ENCODE results near the gene SELENOM.

The SELENOM gene, protein sequence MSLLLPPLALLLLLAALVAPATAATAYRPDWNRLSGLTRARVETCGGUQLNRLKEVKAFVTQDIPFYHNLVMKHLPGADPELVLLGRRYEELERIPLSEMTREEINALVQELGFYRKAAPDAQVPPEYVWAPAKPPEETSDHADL

GRCh38 chr22:31107178-31107893, at the start of gene SELENOM:
Gene SELENOM (minus strand): TSS chr22:31107568. CDS start chr22:31107505, 63 bp downstream.
- intact Hi-C loops (cut with DNase I), result loop anchor here (5.0 kb wide), 2 partner anchors 40 to 165 kb away; no protein-coding TSS in a partner anchor

DNA sequence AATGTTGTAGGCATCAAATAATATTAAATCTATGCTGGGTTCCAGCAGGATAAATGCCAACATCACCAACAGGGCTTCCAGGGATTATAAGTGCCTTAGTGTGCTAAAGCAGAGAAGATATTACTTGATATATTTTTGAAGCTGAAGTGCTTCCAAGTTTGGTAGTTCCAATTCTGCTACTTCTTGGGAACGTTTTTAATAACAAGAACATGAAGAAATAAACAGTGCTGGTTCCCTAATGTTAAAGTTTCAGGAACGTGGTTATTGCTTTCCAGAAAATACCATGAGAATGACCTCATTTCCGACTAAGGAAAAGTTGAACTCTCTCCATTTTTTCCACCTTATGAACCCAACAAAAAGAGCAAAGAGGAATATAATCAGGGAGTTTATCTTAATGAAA, 48.1 kb upstream of the SELENOM start:
- intact Hi-C loops (cut with DNase I), result no loop called here
- no peak for DNase-seq

More at GRCh38 chr22:31107178-31107893, at the start of gene SELENOM:
- peak; percentile 82 to 99 (median 94) for DNase-seq

DNA sequence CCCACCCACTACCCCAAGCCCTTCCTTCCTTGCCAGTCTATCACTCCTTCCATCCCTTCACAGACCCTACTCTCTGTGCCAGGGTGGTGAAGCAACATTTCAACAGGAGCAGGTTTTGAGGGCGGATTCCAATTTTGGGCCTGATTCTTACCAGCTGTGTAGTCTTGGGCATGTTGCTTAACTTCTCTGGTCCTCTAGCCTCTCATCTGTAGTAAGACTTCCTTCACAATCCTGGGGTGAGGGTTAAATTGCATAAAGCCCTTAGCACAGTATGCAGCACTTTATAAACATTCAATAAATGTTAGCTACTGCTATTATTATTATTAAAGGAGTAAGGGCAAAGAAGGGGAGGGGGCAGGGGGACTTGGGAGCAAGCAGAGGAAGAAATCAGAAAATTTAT, 47.6 kb upstream of the SELENOM start:
- DNase-seq, result no peak
- intact Hi-C loops (cut with DNase I), result no loop called here

DNA sequence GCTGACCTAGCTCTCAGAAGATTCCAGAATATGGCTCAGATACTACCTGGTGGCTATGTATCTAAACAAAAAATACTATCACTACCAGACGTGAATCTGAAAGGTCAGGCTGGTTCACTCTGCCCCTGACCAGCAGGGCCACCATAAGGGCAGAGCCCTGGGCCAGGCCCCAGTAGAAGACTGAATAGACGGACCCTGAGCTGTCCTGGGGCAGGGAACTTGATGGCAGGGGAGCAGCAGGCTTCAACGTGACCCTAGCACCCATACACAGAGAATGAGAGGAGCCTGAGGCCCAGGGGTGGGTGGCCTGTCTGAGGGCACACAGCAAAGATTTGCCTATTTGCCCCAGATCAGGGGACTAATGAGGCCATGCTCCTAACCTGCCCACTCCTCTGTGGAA, 46.0 kb upstream of the SELENOM start:
- peak in 1 of 10 donors; percentile 47 for DNase-seq
- intact Hi-C loops (cut with DNase I), result no loop called here

- intact Hi-C loops (cut with DNase I), result no loop called here
- no peak for DNase-seq
Measured at GRCh38 chr22:31151872-31152271, 44.5 kb upstream of the SELENOM start.

DNA sequence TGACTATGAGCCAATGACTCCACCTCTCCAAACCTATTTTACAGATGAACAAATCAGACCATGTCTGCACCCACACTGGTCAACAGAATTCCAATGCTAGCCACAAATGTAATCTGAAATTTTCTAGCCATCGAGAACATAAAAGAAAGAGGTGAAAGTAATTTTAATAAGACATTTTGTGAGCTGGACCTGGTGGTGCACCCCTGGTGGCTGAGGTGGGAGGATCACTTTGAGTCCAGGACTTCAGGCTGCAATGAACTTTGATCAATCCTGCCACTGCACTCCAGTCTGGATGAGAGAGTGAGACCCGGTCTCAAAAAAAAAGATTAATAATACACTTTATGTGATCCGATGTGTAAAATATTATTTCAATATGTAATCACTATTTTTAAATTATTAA, 43.2 kb upstream of the SELENOM start:
- DNase-seq, result no peak
- intact Hi-C loops (cut with DNase I), result no loop called here

GRCh38 chr22:31148953-31149627, 41.7 kb upstream of the SELENOM start:
- peak in 9 of 10 donors; percentile 52 to 95 (median 72) for DNase-seq
- intact Hi-C loops (cut with DNase I), result loop anchor here (2.0 to 5.0 kb wide), 3 partner anchors 42 to 202 kb away; partner anchors contain the start of gene SELENOM

GRCh38 chr22:31148488-31148887, 41.1 kb upstream of the SELENOM start:
- intact Hi-C loops (cut with DNase I), result loop anchor here (2.0 to 5.0 kb wide), 3 partner anchors 41 to 201 kb away; partner anchors contain the start of gene SELENOM
- no peak for DNase-seq

DNA sequence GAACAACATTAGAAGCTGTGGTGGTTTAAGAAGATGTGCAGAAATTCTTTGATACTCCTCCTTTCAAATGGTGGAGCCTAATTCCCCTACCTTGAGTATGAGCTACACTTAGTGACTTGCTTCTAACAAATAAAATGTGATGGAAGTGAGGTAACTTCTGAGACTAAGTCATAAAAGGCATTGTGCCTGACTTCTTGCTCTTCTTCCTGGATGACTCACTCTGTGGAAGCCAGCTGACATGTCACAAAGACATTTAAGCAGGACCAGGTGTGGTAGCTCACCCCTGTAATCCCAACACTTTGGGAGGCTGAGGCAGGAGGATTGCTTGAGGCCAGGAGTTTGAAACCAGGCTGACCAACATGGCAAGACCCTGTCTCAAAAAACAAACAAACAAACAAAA, 36.9 kb upstream of the SELENOM start:
- intact Hi-C loops (cut with DNase I), result no loop called here
- DNase-seq, result no peak

DNA sequence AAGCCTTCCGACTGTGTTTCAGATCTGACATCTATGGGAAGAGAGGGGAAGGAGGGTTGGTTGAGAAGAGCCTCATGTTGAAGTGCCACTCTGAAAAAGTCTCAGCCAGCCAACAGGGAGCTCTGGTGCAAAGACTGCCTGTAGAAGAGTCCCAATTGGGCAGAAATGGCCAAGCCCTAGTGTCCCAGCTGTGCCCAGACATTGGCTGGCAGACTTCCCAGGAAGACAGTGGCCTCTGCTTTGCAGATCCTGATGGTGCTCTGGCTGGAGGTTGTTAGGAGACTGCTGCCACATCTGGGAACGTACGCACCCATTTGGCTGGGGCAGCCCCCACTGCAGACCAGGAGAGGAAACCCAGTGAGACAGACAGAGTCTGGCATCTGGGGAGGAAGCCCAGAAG, 36.2 kb upstream of the SELENOM start:
- DNase-seq, result peak in 2 of 10 donors; percentile 33 to 60
- intact Hi-C loops (cut with DNase I), result no loop called here

- DNase-seq, result no peak
- intact Hi-C loops (cut with DNase I), result no loop called here
Measured at GRCh38 chr22:31143038-31143437, 35.7 kb upstream of the SELENOM start.

- intact Hi-C loops (cut with DNase I), result no loop called here
Measured at GRCh38 chr22:31142285-31142684, 34.9 kb upstream of the SELENOM start.

DNA sequence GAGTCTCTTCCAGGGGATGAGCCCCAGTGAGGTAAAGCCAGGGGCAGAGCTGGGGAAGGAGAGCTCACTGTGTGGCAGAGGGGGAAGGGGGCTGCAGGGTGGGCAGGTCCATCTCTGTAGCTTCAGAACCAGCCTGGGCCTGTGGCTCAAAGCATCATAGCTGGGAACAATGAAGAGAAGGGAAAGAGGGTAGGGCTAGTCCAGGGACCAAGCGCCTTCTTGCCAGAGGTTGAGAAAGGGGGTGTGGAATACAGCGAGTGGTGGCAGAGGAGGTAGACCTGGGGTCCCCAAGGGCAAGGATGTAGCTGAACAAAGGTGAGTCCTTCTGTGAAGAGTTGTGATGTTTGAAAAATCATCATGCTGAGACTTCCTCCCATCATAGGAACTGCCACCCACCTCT, 34.2 kb upstream of the SELENOM start:
- intact Hi-C loops (cut with DNase I), result no loop called here
- DNase-seq, result no peak

More at GRCh38 chr22:31142285-31142684, 34.9 kb upstream of the SELENOM start:
- DNase-seq, result no peak

DNA sequence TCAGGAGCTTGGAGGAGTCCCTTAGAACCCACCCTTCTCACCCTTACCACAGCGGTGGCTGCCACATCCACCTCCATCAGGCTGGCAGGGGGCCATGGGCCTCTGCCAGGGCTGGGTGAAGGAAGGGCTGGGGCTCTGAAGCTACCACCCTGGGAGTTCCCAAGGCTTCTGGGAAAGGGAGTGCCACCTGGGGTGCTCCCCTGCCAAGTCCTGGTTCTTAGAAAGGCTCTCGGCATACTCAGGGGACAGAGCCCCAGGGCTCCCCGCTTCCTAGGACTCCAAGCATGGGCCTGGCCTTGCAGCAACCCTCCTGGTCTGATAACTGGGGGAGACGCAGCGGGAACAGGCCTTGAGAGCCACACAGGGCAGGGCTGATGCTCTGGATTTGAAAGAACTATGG, 33.4 kb upstream of the SELENOM start:
- DNase-seq, result peak in 1 of 10 donors; percentile 65
- intact Hi-C loops (cut with DNase I), result no loop called here

DNA sequence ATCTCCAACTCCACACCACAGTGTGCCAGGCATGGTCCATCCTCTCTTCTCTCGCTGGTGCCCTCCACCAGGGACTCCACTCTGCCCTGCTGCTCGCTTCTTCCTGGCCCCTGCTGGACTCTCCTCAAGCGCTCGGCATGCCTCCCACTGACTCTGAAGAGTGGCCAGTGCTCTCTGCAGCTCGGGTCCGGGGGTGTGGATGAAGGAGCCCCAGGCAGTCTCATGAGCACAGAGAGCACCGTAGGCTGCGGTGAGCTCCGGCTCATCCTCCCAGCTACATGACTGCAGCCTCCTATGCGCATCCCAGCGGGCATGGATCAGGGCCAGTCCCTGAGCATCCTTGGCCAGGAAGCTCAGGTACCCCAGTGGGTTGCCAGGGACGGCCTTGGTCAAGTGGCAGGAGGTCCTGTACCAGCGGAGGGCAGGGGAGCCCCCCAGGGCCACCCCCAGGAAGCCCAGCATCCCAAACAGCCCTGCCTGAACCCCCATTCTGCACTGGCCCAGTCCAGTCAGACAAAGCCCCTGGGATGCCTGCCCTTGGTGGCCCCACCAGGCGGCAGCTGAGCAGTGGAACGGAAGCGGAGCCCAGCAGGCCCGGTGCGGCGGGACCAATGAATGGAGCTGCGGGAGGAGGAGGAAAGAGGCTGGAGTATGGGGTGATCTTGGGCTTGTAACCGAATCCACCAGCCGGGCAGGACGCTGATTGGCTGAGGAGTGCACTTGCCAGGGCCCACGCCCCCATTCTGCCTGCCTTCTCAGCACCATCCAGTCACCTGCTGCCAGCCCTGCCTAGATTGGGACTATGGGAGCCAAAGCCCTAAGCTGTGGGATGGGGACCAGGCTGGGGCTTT, 32.7 kb upstream of the SELENOM start, which contains the start of gene PLA2G3:
Gene PLA2G3, minus strand, starts transcription at position 643 of the 851 bp plus-strand sequence. Its CDS starts 154 bp downstream, at position 489.
- DNase-seq, result peak in 1 of 10 donors; percentile 84
- intact Hi-C loops (cut with DNase I), result no loop called here

GRCh38 chr22:31139066-31139465, 31.7 kb upstream of the SELENOM start:
- intact Hi-C loops (cut with DNase I), result no loop called here
- peak in 1 of 10 donors; percentile 16 for DNase-seq

DNA sequence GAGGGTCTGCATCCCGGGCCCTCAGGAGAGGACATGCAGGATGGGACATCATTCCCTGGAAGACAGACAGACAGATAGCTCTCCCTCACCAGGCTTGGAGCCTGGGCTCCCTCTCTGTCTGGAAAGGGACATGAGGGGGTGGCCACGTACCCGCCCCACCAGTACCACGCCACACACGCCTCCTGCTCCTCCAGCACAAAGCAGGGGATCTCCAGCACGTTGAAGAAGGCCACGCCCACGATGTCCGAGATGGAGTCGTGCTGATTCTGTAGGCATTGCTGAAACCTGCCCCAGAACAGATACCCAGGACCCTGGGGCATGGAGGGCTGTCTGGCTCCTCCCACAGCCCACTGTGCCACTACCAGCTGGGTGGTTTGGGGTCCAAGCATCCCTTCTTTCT, 30.8 kb upstream of the SELENOM start:
- intact Hi-C loops (cut with DNase I), result no loop called here
- peak in 1 of 10 donors; percentile 55 for DNase-seq

DNA sequence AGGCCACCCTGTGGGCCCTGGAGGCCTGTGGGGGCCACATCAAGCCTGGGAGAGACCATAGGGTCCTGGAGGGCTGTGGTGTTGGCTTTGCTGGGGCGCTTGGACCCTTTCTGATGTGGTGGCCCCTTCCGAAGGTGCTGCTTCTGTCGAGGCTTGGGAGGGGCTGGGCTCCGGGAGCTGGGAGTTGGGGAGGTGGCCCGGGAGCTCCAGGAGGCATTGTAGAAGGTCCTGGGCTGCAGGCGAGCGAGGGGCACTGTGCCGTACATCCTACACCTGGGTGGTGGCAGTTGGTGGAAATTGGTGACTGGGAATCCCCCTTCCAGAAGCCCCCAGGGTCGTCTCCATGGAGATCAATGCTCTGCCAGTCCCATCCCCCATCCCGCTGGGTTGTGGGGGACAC, 30.4 kb upstream of the SELENOM start:
- peak in 1 of 10 donors; percentile 43 for DNase-seq
- intact Hi-C loops (cut with DNase I), result no loop called here

DNA sequence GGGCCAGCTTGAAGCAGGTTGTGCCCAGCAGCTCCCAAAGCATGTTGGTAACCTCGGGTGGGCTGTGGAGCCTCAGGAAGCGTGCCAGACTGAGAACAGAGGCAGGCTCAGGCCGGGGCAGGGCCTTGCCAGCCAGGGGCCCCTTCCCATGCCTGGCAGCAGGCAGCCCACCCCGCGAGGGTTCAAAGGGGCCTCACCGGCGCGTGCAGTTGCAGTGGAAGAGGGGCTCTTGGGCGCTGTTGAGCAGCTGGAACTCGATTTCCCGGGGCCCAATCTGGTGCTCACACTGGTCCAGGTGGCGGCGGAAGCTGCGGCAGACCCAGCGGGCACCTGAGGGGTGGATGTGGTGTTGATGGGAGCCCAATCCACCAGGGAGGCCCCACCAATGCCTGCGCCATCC, 29.3 kb upstream of the SELENOM start:
- peak in 1 of 10 donors; percentile 51 for DNase-seq

GRCh38 chr22:31136155-31136554, 28.8 kb upstream of the SELENOM start:
- peak in 1 of 10 donors; percentile 38 for DNase-seq
- intact Hi-C loops (cut with DNase I), result no loop called here

More for the DNA sequence above, 29.3 kb upstream of the SELENOM start:
- intact Hi-C loops (cut with DNase I), result no loop called here

All from posterior cingulate gyrus (tissue), 11 donors.